OCI-M2 (cell line): Measurements from ENCODE around the gene LUZP2.

Source experiments
- DNase-seq: peaks from one replicate; lab custom pipeline; 2025; ENCODE audit not compliant: unreplicated experiment; lab: John Stamatoyannopoulos, UW

The LUZP2 gene

DNA sequence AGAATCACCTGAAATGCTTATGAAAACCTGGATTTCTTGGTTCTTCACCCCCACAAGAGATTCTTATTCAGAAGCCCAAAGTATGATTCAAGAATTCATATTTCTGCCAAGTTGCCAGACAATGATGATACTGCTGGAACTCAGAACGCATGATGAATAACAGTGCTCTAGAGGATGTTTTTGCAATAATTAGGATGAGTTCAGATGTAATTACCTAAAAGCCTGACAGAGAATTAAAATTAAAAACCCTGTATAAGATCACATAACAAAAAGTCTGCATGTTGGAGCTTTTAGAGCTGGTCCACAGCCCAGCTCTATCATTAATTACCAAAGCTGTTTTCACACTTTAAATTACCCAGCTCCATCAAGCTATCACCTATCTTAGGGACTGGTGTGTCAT lies 211.8 kb downstream of the LUZP2 start:
- no peak for DNase-seq

DNA sequence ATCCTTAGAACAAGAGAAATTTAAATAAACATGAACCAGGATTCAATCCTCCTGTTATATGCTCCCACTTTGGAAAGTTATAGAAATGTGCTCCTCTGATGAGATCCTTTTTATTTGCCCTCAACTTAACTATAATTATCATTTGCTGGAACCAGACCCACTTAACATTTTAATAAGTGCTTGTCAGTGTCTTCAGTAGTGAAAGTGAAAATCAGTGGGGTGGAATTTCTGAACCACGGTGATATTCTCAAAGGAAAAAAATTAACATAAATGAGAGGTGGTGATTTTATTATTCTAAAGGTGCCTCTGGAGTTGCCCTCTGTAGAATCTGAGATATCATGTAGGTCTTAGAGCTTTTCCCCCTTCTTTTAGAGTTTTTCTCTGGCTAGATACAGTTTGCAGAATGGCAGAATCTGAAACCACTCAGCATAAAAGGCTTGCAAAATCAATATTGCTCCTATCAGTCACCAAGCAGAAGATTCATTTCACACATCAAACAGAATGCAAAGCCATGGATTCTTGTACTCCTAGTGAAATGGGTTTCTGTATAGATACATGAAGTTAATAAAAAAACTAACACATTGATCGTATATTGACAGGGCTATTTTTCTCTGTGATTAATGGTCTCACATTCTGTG lies 213.2 kb downstream of the LUZP2 start:
- no peak for DNase-seq

DNA sequence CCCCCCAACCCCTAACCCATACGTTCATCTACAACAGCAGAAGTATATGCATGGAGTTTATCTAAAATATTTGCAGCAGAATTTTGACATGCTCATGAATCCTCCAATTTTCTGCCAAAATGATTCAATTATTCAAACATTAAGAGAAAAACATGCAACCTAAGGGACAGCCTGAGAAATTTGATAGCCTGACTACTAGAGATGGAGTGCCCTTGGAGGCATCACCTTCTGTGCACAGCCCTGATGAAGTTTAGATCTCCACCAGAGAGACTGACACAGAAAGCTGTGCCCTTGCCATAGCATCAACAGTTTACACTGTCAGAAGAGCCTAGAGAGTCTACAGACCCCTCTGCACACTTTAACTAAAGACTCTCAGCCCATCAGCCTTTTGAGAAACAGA lies 217.7 kb downstream of the LUZP2 start:
- no peak for DNase-seq

DNA sequence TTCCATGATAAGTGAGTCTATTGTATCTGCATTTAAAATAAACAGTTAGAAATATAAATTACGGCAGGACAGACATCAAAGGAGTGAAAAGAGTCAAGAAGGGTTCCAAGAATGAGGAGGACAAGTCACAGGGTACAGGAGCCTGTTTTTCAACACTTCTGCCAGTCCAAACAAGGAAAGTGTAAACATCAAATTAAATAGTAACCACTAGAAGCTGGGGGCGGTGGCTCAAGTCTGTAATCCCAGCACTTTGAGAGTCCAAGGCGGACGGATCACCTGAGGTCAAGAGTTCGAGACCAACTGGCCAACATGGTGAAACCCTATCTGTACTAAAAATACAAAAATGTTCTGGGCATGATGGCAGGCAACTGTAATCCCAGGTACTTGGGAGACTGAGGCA lies 219.6 kb downstream of the LUZP2 start:
- DNase-seq: no peak

DNA sequence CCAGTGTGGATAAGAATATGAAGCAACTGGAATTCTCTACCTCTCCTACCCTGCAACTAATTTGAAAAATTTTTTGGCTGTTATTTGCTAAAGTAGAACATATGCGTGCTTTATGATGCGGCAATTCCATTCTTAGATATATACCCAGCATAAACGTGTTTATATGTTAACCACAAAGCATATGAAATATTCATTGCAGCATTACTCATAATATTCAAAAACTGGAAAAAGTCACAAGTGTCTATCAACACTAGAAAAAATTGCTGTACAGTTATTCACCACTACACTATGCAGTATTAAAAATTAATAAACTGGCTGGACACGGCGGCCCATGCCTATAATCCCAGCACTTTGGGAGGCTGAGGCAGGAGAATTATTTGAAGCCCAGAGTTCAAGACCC lies 226.4 kb downstream of the LUZP2 start:
- no peak for DNase-seq

DNA sequence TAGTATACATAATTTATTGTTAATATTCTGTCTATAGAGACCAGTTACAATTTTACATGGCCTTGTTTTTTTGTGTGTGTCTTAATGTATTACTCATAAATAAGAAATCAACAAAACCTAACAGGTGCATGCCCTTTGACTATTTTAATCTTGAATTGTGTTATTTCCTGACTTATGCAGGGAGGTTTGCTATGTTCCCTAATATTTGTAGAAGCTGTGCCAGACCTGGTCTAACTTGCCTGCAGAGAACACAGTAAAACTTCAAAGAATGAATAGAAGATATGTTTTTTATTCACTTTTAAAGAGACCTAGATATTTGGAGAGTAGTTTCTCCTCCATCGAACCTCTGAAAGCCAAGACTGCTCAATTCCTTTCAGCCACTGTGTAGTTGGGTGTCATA lies 234.7 kb downstream of the LUZP2 start:
- DNase-seq: no peak

DNA sequence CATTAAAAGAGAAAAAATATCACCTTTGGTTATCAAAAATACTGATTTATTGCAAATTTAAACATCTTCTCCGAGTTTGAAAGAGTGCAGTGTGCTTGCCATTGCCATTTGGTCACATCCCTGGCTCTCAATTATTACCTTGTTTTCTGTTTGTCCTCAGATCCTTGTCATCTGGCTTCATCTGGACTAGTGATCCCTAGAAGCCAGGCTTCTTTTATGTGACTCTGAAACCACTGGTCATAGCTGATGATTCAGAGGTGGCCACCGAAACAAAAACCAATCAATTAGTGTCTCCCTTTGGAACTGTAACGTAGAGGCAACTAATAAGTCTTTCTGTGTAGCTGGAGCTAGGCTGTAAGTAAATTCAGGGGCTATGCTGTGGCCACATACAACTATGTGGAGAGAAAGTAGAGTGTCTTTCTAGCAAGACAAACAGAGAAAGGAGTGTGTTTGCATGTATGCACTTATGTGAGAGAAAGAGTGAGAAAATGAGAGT lies 237.9 kb downstream of the LUZP2 start:
- no peak for DNase-seq

DNA sequence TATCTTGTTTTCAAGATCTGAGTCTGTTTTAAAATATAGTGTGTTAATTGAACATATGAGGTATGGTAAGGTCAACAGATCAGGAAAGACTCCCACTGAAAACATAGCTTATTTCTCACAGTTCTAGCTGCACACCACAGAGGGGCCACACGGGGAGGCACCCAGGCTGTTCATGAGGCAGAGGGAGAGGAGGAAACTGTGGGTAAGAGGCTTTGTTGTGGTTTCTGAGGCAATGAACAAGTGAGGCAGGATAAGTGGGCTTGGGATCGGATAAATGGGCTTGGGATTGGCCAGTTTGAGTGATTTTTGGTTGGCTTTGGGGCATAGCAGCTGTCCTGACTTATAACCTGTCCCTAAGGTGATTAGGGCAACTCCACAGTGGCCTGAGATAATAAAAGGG lies 242.1 kb downstream of the LUZP2 start:
- no peak for DNase-seq

DNA sequence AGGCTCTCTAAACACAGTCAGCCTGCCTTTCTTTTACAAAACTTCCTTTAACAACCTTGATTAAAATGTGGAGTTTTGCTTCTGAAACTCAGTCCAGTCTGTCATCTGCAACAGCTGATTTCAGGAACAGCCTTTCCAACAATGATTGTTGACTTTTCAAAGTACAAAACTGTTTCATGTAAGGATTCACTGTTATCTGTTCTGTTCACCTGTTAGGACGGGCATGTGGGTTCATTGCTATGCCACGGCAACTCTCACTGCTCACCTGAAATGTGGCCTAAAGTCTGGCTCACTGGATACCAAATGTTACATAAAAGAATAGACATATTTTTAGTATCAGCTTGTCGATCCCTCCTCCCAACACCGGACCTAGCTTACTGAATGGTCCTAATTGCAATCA lies 242.8 kb downstream of the LUZP2 start:
- no peak for DNase-seq

DNA sequence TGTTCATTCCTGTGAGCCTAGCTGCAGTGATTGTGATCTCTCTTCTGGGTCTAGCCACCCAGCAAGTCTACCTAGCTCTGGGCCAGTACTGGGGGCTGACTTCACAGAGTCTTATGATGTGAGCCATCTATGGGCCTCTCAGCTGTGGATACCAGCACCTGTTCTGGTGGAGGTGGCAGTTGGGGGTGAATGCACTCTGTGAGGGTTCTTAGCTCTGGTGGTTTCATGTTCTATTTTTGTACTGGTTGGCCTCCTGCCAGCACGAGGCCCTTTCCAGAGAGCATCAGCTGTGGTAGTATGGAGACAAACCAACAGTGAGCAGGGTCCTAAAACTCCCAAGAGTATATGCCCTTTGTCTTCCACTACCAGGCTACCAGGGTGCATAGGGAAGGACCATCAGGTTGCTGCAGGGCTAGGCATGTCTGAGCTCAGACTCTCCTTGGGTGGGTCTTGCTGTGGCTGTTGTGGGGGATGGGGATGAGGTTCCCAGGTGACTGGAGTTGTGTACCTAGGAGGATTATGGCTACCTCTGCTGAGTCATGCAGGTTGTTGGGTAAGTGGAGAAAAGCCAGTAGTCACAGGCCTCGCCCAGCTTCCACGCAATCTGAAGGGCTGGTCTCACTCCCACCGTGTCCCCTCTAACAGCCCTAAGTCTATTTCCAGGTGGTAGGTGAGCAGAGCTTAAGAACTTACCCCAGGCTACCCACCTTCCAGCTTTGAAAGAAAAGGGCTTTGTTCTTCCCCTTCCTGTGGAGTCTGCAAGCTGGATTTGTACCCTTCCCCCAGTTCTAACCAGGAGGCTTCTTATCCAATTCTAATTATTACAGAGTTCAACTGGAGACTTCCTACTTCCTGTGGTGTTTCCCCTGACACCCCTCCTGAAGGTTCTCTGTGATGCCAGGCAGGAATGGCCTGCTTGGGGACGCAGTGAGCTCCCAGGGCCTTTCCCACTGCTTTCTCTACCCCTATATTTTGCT lies 250.7 kb downstream of the LUZP2 start:
- DNase-seq: no peak

DNA sequence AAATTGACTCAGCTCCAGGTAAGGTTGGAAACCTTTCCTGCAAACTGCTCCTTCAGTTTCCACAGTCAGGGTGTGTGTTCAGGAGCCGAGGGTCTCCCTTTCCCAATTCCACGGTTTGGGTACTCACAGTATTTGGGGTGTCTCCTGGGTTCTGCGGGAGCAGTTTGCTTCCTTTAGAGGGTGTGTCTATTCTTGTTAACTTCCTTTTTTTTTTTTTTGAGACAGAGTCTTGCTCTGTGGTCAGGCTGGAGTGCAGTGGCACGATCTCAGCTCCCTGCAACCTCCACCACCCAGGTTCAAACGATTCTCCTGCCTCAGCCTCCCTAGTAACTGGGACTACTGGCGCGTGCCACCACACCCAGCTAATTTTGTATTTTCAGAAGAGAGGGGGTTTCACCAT lies 251.4 kb downstream of the LUZP2 start:
- no peak for DNase-seq

DNA sequence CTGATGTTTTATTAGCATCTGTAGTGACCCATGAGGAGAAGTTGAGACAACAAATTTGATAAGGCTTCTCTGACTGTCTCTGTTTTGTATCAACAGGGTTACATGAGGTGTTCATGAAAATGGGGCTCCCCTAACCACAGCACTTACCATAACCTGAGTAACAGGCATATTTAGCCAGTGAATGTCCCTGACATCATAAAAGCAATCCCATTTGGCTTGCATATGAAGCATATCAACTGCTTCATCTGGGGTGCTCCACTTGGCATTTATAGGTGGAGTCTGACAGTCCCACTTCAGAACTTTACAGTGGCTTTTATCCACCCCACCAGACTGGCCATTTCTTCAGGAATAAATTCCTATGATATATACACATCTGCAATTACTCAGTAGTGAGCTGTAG lies 257.6 kb downstream of the LUZP2 start:
- no peak for DNase-seq

DNA sequence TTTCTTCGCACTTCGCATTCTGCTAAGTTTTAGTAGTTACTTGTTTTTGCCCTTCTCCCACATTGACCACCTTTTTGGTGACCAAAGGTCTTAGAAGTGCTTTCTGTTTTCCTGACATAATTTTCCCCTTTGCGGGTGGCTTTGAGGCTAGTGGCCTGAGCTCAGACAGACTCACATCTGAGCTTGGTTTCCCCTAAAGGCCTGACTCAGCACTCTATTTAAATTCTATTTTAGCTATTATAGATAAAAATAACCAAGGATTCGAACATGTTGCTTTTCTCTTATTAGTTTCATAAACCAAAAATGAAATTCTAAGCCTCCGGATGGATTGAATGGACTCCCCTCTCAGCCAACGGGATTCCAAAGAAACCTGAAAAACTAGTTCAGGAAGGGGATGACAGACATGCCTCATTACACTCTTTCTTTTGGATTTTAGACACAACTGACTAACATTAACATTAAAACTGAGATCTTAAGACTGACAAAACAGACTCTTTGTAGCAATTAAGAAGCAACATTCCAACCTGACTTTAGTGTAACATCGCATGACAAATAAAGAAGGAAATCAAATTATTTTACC lies 258.5 kb downstream of the LUZP2 start:
- DNase-seq: no peak

DNA sequence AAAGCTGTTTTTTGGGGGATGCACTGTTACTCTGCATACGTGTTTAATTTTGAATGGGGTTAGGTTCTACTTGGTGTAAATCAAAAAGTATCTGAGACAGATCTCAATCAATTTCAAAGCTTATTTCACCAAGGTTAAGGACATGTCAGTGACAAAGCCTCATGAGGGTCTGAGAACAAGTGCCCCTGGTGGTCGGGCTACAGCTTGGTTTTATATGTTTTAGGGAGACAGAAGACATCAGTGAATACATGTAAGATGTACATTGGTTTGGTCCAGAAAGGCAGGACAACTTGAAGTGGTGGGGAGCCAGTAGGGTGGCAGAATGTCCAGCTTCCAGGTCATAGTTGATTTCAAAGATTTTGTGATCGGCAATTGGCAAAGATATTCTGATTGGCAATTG lies 262.9 kb downstream of the LUZP2 start:
- no peak for DNase-seq

DNA sequence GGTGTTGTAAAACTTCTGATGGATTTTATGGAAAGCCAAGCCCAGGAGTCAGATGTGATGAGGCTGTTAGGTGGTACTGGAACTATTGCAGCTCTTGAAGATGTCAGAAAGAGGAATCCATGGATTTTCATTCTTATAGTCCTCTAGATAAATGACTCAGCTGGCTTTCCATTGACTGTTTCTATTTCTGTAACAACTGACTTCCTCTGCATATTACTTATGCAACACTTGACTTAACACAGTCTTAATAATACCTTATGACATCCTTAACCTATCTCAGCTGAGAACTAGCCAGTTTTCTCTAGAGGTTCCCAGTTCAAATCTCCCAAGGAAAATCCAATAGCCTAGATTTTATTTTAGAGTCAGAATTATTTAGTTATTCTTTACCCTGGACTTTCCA lies 263.8 kb downstream of the LUZP2 start:
- no peak for DNase-seq

DNA sequence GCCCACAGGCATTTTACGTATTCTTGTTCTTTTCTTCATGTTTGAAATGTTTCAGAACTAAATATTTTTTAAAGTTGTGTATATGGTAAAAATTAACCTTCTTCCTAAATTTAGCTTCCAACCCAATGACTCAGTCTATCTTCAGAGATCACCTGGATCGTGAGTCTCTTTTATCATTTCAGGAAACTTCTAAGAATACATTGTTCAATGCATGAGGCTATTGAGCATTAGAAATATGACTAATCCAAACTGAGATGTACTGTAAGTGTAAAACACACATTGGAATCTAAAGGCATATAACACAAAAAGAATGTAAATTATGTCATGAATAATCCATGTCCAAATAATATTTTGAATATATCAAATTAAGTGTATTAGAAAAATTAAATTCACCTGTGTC lies 265.2 kb downstream of the LUZP2 start:
- DNase-seq: no peak

DNA sequence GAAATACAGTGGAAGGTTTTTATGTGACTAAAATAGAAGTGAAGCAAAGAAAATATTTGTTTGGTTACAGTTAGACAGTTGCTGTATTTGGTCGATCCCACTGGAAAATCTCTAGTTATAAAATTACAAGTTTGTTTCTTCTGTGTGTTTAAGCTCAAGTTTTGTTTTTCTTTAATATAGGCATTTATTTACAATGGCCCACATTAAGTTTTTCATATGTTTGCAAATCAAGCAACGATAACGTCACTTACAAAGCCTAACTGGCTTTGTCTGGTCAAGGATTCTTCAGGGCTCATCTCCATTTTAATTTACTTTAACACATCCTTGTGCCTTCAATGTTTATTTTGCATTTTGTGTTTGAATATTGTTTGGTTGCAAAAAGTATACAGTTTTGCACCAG lies 270.6 kb downstream of the LUZP2 start:
- no peak for DNase-seq

DNA sequence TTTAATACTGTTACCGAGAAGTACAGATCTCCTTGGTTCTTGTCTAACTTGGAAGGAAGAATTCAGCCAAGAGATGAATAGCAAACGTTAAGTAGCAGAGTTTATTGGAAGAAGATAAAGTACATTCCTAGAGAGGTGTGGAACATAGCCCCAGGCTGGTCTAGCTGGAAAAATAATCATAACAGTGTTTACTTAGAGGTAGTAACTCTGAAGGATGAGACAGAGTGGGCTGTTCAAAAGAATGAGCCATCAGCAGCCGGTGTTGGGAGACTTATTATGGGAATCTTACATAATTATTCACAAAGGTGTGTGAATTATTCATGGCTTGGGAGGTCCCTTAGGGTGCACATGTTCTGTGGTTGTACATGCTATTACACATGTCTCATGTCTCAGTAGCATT lies 276.5 kb downstream of the LUZP2 start:
- DNase-seq: no peak

DNA sequence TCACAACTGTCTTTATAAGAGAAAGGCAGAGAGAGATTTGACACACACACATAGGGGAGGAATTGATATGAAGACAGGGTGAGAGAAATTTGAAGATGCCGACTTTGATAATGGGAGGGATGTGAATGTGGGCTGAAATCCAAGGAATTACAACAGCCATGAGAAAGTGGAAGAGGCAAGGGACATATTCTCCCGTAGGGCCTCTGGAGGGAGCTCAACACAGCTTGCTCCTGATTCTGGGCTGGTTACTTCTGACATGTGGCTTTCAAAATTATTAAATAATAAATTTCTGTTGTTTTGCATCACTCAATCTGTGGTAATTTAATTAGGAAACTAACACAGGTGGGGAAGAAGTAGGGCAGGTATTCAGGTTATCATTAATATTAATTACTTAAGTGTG lies 282.9 kb downstream of the LUZP2 start:
- DNase-seq: no peak

DNA sequence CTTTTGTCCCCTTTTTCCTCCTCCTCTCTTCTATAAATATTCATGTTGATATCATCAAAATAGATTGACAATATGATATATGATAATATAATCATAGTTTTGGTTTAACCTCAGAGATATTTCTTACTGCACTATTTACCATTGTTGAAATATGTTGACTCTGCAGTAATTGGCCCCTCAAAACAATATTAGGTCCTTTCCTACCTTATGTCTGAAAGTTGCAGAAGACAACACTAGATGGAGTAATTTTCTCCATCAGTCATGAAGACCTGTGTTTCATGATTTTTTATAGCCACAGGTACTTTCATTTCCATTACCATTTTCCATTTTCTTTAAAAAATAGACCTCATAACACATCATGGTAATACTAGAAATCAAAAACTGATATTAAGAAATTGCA lies 284.4 kb downstream of the LUZP2 start:
- DNase-seq: no peak

DNA sequence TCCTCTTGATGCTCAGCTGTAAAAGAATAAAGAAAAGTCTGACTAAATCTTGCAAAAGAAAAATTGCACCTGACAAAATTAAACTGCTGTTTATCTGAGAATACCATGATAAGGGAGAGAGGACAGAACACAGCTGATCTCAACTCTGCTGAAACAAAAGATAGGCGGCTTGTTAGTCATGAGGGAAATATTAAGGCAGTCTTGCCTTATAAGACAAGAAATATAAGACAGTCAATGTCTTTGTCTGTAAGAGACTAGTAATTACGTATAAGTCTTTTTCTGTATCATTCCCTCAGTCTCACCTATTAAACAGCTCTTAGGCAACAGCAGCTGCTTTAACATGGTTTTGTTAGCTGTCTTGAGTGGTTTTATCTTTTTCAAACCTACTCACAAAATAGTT lies 296.6 kb downstream of the LUZP2 start:
- no peak for DNase-seq

DNA sequence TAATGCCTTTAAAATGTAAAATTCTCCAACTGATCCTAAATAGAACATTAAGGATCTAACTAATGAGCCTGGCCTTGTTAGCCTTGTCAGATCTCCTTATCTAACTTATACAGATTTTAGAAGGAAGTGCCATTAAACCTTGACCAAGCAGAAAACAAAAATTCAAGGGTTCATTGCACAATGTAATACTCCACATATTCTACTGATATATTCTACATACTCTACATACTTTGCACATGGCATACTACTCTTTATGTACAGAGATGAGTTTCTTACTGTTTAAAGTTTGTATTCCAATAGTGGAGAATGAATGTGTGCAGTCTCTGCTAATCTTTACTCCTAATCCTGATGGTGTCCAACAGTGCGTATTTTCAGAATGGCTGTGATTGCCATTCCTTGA lies 297.2 kb downstream of the LUZP2 start:
- no peak for DNase-seq
